WTC11 (cell line): Measurements from ENCODE around the gene PRUNE2. TPM values are rescaled to one million over a fixed set of nuclear protein-coding genes. Genes with fewer than 3 reads are reported as not detected.

Source experiments
- ATAC-seq: fragments of 200-7000 bp; cut with Tn5 transposase; 2 replicates; pipeline ENCODE4 v1.10.0; 2021; ENCODE audit warnings: mild to moderate bottlenecking, moderate library complexity
- CTCF ChIA-PET: fragments of 300-600 bp; sonication (Branson Sonifier 250); formaldehyde crosslinking; loops from one replicate; lab custom pipeline; 2021; ENCODE audit warnings: antibody characterized with exemption; lab: Charles Lee
- POLR2A ChIA-PET: fragments of 350-600 bp; sonication (Branson Sonifier 250); formaldehyde crosslinking; loops from one replicate; lab custom pipeline; 2021; ENCODE audit warnings: antibody characterized with exemption; lab: Charles Lee
- DNase-seq: peaks from one replicate; pipeline ENCODE4 v3.0.0; 2021; ENCODE audit warnings: low spot score
- H3K27ac Mint-ChIP-seq: 2 replicates; pipeline ENCODE4 v1.8.0; 2021; ENCODE audit warnings: mixed read lengths
- H3K27me3 Mint-ChIP-seq: 2 replicates; pipeline ENCODE4 v1.8.0; 2021; ENCODE audit warnings: low read depth, mild to moderate bottlenecking, moderate library complexity, mixed read lengths
- H3K36me3 Mint-ChIP-seq: 2 replicates; pipeline ENCODE4 v1.8.0; 2021; ENCODE audit warnings: mixed read lengths
- H3K4me1 Mint-ChIP-seq: 2 replicates; pipeline ENCODE4 v1.8.0; 2022; ENCODE audit warnings: mixed read lengths
- H3K4me3 Mint-ChIP-seq: 2 replicates; pipeline ENCODE4 v1.8.0; 2021; ENCODE audit warnings: mild to moderate bottlenecking, moderate library complexity, mixed read lengths
- H3K9me3 Mint-ChIP-seq: 2 replicates; pipeline ENCODE4 v1.8.0; 2021; ENCODE audit warnings: mixed read lengths
- ATF6 ChIP-seq: sonication (generic); formaldehyde crosslinking; IDR thresholded peaks from 2 replicates; pipeline ENCODE4 v1.8.1; 2023; ENCODE audit warnings: mild to moderate bottlenecking, missing genetic modification reagents
- CBFB ChIP-seq: sonication (generic); formaldehyde crosslinking; IDR thresholded peaks from 2 replicates; pipeline ENCODE4 v1.8.1; 2022; ENCODE audit warnings: mild to moderate bottlenecking, low read depth, missing genetic modification reagents
- CREM ChIP-seq: sonication (generic); formaldehyde crosslinking; IDR thresholded peaks from 2 replicates; pipeline ENCODE4 v1.8.1; 2022; ENCODE audit warnings: mild to moderate bottlenecking, missing genetic modification reagents, moderate library complexity
- E2F4 ChIP-seq: sonication (generic); formaldehyde crosslinking; IDR thresholded peaks from 2 replicates; pipeline ENCODE4 v1.8.1; 2022; ENCODE audit warnings: low read depth, mild to moderate bottlenecking, moderate library complexity, missing genetic modification reagents, borderline replicate concordance
- EMX1 ChIP-seq: fragments of 250-450 bp; sonication (Bioruptor Pico); IDR thresholded peaks from 2 replicates; pipeline ENCODE4 v1.8.0; 2021; ENCODE audit warnings: mild to moderate bottlenecking
- FOXK1 ChIP-seq: sonication (generic); formaldehyde crosslinking; IDR thresholded peaks from 2 replicates; pipeline ENCODE4 v1.8.0; 2022; ENCODE audit warnings: mild to moderate bottlenecking, moderate library complexity, missing genetic modification reagents
- GRHL2 ChIP-seq: fragments of 250-450 bp; sonication (Bioruptor Pico); IDR thresholded peaks from 2 replicates; pipeline ENCODE4 v1.8.0; 2022; ENCODE audit warnings: mild to moderate bottlenecking, moderate library complexity; ENCODE audit not compliant: insufficient replicate concordance, severe bottlenecking
- HMGA2 ChIP-seq: fragments of 250-450 bp; sonication (Bioruptor Pico); IDR thresholded peaks from 2 replicates; pipeline ENCODE4 v1.4.0; 2021; ENCODE audit warnings: mild to moderate bottlenecking, moderate library complexity
- IRF2 ChIP-seq: sonication (generic); formaldehyde crosslinking; IDR thresholded peaks from 2 replicates; pipeline ENCODE4 v1.8.0; 2022; ENCODE audit warnings: low read depth, missing genetic modification reagents, borderline replicate concordance
- KAT7 ChIP-seq: sonication (generic); formaldehyde crosslinking; IDR thresholded peaks from 2 replicates; pipeline ENCODE4 v1.8.1; 2023; ENCODE audit warnings: missing genetic modification reagents, mild to moderate bottlenecking, borderline replicate concordance
- NFYB ChIP-seq: sonication (generic); formaldehyde crosslinking; conservative IDR thresholded peaks from 2 replicates; pipeline ENCODE4 v1.8.0; 2022; ENCODE audit warnings: low read depth, missing genetic modification reagents
- NR1H2 ChIP-seq: sonication (generic); formaldehyde crosslinking; IDR thresholded peaks from 2 replicates; pipeline ENCODE4 v1.9.0; 2021; ENCODE audit warnings: mild to moderate bottlenecking, moderate library complexity, missing genetic modification reagents
- STAT6 ChIP-seq: sonication (generic); formaldehyde crosslinking; conservative IDR thresholded peaks from 2 replicates; pipeline ENCODE4 v1.8.1; 2023; ENCODE audit warnings: mild to moderate bottlenecking, low read depth, missing genetic modification reagents, moderate library complexity
- TP53 ChIP-seq: sonication (generic); formaldehyde crosslinking; IDR thresholded peaks from 2 replicates; pipeline ENCODE4 v1.8.1; 2023; ENCODE audit warnings: mild to moderate bottlenecking, missing genetic modification reagents
- ZBTB21 ChIP-seq: sonication (generic); formaldehyde crosslinking; IDR thresholded peaks from 2 replicates; pipeline ENCODE4 v1.8.1; 2023; ENCODE audit warnings: mild to moderate bottlenecking, missing genetic modification reagents, borderline replicate concordance
- ZBTB43 ChIP-seq: sonication (generic); formaldehyde crosslinking; IDR thresholded peaks from 2 replicates; pipeline ENCODE4 v1.8.1; 2023; ENCODE audit warnings: mild to moderate bottlenecking, missing genetic modification reagents
- ZNF232 ChIP-seq: sonication (generic); formaldehyde crosslinking; IDR thresholded peaks from 2 replicates; pipeline ENCODE4 v1.8.0; 2022; ENCODE audit warnings: mild to moderate bottlenecking, missing genetic modification reagents
- ZNF281 ChIP-seq: sonication (generic); formaldehyde crosslinking; IDR thresholded peaks from 2 replicates; pipeline ENCODE4 v1.8.0; 2023; ENCODE audit warnings: mild to moderate bottlenecking, missing genetic modification reagents
- ZNF423 ChIP-seq: fragments of 250-450 bp; sonication (Bioruptor Pico); IDR thresholded peaks from 2 replicates; pipeline ENCODE4 v2.1.2; 2022; ENCODE audit warnings: mild to moderate bottlenecking, moderate library complexity
- ZNF532 ChIP-seq: fragments of 250-450 bp; sonication (Bioruptor Pico); IDR thresholded peaks from 2 replicates; pipeline ENCODE4 v1.9.0; 2021; ENCODE audit warnings: mild to moderate bottlenecking, borderline replicate concordance
- total RNA-seq: library from RNA; stranded (reverse); gene quantifications from 3 replicates; pipeline ENCODE4 v1.2.3, GENCODE V29; 2021

The PRUNE2 gene
- total RNA-seq, 1 experiment from 2014 or later = 13.1 TPM

GRCh38 chr9:76602199-76602598, 303.7 kb downstream of the PRUNE2 start:
- ATAC-seq = no peak
- ChIA-PET POLR2A (no interaction called here), CTCF (interaction anchor here (1.2 kb wide), 1 partner anchor 56 kb away, joined by 3 read pairs; no protein-coding TSS in a partner anchor)
- DNase-seq = no peak
- no peak overlapping the region for H3K27ac Mint-ChIP-seq
- peaks cover 14% of the 10 kb centered on the region for H3K4me1 Mint-ChIP-seq
- TF ChIP-seq ZNF232 (CRISPR knock-in tag) = no peak
- no peak for TF ChIP-seq FOXK1 (CRISPR knock-in tag)
- TF ChIP-seq EMX1 = no peak
- no peak for TF ChIP-seq E2F4
- no peak for TF ChIP-seq ZNF532 (CRISPR knock-in tag)
- TF ChIP-seq TP53 (CRISPR knock-in tag) = no peak
- no peak for TF ChIP-seq STAT6 (CRISPR knock-in tag)
- TF ChIP-seq ZBTB21 (CRISPR knock-in tag) = no peak
- no peak for TF ChIP-seq KAT7
- TF ChIP-seq CREM (CRISPR knock-in tag) = no peak
- no peaks in the 10 kb centered on the region for H3K9me3 Mint-ChIP-seq
- no peaks in the 10 kb centered on the region for H3K36me3 Mint-ChIP-seq
- no peak overlapping the region for H3K4me3 Mint-ChIP-seq
- no peaks in the 10 kb centered on the region for H3K27me3 Mint-ChIP-seq

- ChIA-PET CTCF (no interaction called here), POLR2A (no interaction called here)
- H3K27ac Mint-ChIP-seq = no peak overlapping the region; the same call in 1 of the 2 replicates
- H3K36me3 Mint-ChIP-seq = no peaks in the 10 kb centered on the region
- no peaks in the 10 kb centered on the region for H3K9me3 Mint-ChIP-seq
- peaks cover 26% of the 10 kb centered on the region for H3K4me1 Mint-ChIP-seq
- no peak overlapping the region for H3K4me3 Mint-ChIP-seq
- ATAC-seq (no peak), DNase-seq (no peak)
- H3K27me3 Mint-ChIP-seq = no peaks in the 10 kb centered on the region
- TF ChIP-seq IRF2 (CRISPR knock-in tag) (no peak), CBFB (CRISPR knock-in tag) (no peak), ATF6 (no peak), EMX1 (no peak), ZBTB43 (no peak), ZNF423 (no peak), GRHL2 (CRISPR knock-in tag) (no peak), NFYB (CRISPR knock-in tag) (no peak), HMGA2 (no peak), ZNF281 (no peak), NR1H2 (CRISPR knock-in tag) (no peak)
Measured at GRCh38 chr9:76600007-76600615, 305.8 kb downstream of the PRUNE2 start.
